GM21825 (cell line): ENCODE results near the gene IP6K2.
"Not testable (repeated sequence)": the region's sequence is repeated elsewhere in the genome, so short reads cannot be mapped to it uniquely, and the experiment has no call there.

Source experiments
- ATAC-seq: cut with Tn5 transposase; IDR thresholded peaks from one replicate; pipeline ENCODE4 v1.9.1; 2021; ENCODE audit warnings: mild to moderate bottlenecking, moderate library complexity; ENCODE audit not compliant: unreplicated experiment

Gene IP6K2, protein sequence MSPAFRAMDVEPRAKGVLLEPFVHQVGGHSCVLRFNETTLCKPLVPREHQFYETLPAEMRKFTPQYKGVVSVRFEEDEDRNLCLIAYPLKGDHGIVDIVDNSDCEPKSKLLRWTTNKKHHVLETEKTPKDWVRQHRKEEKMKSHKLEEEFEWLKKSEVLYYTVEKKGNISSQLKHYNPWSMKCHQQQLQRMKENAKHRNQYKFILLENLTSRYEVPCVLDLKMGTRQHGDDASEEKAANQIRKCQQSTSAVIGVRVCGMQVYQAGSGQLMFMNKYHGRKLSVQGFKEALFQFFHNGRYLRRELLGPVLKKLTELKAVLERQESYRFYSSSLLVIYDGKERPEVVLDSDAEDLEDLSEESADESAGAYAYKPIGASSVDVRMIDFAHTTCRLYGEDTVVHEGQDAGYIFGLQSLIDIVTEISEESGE

DNA sequence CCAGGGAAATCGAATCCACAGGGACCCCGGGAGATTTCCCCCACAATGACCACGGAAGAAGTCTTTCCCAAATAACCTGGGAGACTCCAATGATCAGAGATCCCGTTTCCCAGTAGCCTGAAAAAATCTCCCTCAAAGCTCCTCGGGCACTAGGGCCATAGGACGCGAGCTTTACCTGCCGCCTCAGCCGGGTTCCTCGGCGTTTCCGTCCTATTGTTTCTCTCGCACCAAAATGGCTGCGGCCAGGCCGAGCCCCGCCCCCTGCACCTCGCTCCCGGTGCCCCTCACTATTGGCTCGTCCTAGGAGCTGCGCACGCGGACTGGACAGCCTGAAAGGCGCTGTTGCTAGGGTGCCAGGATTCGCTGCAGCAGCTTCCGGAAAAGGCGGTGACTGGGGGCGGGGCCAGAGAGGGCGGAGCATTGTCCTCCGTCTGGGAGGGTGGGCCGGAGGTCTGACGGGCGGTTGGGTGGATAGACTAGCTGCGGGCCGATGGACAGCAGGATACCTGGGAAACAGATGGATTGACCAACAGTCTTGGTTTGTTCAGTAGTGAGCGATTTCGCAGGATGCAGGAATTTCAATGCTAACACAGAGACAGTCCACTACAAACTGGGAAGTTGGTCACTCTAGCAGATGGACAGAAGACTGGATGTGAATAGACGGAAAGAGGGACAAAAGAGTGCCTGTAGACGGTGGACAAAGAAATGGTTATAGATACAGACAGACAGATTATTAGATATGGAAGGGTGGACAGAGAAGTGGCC lies at the start of gene IP6K2:
Gene IP6K2 (minus strand): TSS at position 240 of the 765 bp plus-strand sequence. CDS start 21,930 bp downstream, outside the sequence.
- peak; percentile 96 for ATAC-seq

GRCh38 chr3:48765376-48765775 lies 48.4 kb upstream of the IP6K2 start:
- no peak for ATAC-seq

- no peak for ATAC-seq
These were observed 45.8 kb upstream of the IP6K2 start for GRCh38 chr3:48762816-48763215.

DNA sequence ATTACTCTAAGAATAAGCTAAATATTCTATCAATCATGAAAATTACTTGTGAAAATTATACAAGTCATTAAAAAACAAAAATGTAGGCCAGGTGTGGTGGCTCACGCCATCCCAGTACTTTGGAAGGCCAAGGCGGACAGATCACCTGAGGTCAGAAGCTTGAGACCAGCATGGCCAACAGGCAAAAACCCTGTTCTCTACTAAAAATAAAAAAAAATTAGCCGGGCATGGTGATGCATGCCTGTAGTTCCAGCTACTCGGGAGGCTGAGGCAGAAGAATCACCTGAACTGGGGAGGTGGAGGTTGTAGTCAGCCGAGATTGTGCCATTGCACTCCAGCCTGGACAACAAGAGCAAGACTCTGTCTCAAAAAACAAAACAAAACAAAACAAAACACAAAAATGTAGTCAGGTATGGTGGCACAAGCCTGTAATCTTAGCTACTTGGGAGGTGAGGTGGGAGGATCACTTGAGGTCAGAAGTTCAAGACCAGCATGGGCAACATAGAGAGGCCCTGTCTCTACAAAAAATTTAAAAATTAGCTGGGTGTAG lies 43.0 kb upstream of the IP6K2 start:
- ATAC-seq = not testable (repeated sequence)

- not testable (repeated sequence) for ATAC-seq
These were observed 42.5 kb upstream of the IP6K2 start for GRCh38 chr3:48759531-48759930.

- ATAC-seq = no peak
These were observed 42.0 kb upstream of the IP6K2 start for GRCh38 chr3:48759071-48759470.

DNA sequence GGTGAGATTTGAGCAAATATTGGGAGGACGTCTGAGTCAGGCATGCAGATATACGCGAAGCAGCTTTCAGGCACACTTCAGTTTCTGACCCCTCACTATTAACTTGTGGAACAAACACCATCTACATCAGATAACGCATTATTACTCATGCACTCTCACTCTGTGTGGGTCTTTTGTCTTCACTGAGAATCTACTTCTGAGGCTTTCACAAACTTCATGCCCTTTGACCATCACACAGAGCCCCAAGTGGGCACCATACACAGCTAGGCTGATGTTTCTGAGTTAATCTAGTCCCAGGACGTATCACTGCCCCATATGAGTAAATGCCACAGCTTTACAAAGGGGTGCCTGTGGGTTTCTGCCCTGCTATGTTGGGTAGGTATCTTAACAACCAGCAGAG lies 39.6 kb upstream of the IP6K2 start:
- no peak for ATAC-seq

DNA sequence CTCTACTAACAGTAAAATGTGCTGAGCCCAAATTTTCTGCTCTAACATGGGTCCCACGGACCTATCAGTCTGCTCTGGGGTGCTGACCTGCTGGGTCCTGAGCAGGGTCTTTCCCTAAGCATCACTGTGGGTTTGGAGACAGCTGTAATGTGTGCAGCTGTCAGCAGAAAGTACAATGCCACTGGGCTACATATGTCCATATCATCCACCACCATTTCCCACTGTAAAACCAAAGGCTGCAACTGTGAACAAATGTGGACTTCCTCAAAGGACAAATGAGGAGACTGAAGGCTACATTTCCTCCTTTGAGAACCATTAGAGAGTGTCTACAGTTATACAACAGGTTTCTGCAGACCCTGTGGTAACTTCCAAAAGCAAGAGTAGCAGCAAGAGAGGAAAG lies 33.8 kb upstream of the IP6K2 start:
- ATAC-seq = no peak

DNA sequence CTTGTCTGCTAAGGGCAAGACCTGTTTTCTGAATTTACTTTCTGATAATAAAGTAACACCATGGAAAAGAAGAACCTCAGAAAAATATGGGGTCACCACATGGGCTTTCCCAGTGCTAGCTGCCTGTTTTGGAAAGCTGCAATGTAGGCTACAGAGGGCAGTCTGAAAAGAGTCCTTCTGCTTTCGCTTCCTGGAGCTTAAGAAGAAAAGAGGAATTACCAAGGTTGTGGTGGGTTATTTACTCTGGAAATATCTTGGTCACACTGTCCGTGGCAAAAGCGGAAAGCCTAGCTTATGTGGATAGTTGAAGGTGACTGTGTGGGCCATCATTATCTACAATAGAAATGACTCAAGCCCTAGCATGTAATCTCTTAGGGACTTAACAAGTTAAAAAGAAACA lies 31.7 kb upstream of the IP6K2 start:
- no peak for ATAC-seq

- ATAC-seq = no peak
These were observed 30.7 kb upstream of the IP6K2 start for GRCh38 chr3:48747706-48748105.

DNA sequence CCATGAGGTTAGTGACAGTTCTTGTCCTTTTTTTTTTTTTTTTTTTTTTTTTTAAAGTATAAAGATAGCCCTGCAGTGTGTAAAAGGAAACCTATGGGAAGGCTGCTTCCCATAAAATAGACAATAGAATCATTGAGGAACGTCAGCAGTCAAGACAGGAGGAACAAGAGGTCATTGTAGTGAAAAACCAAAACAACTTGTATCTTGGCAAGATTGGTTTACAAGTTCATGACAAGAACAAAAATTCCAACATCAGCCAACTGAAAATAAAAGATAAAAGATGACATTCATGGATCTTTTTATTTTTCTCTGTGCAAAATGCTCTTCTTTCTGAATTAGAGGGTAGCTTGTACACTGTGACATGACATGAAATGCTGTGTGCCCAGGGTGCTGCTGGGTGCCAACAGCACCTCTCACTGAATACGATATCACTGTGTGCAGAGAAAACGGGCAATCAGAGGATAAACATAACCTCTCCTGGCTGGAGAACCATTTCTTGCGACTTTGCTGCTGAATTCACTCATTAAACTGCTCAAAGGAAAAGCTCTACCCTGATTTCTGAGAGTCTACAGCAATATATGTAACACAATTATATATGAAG lies 30.1 kb upstream of the IP6K2 start:
- ATAC-seq = no peak

- no peak for ATAC-seq
These were observed 26.8 kb upstream of the IP6K2 start for GRCh38 chr3:48743773-48744172.

- ATAC-seq = not testable (repeated sequence)
These were observed 24.2 kb upstream of the IP6K2 start for GRCh38 chr3:48741226-48741625.

DNA sequence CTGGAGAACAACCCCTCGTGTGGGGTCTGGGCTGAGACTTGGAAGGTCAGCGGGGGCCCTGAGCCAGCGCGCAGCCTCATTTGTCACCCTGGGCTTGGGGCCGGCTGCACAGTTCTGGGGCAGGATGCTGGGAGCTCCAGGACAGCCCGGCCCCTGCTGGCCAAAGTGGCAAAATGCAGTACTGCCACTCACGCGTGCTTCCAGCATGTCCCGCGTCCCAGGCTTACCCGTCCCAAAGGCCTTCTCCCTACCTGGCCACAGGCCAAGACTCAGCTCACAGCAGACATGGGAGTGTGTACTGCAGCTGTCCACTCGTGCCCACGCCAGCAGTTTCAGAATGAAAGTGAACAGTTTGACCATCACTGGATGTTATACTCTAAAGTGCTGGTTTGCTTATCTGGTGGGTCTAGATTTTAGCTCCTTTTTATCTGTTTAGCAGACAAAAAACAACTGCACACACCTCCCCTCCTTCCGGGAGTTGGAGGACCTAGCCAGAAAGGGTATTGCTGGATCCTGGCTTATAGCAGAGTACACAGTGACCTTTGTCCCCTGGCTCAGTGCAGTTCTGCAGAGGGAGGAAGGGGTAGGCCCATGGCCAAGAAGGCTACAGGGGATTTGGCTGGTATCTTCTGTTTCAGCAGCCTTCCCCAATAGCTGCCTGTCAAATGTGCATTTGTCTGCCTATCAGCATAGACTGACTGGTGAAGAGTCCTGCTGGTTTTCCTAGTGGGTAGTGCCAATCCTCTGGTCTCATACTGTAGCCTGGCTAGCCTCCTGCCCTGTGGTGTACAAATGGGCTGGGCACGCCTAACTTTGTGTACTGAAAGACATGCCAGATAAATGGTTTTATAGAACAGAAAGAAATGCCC lies 23.2 kb upstream of the IP6K2 start:
- peak; percentile 71 for ATAC-seq

DNA sequence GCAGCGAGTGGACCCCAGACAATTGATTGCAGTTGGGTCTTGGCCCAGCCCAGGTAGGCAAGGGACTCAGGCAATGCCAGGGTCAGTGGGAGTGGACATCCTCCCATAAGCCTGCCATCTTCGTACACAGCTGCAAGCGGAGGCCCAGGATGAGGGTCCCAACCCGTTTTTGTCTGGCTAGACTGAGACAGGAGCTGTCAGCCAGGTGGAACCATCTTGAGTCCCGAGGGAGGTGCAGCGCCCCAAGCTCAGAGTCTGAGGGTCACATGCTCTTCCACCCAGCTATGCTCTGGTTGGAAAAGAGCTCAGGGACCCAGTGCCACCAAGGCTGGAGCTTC lies 22.6 kb upstream of the IP6K2 start:
- ATAC-seq = peak; percentile 34

GRCh38 chr3:48738926-48739616 lies 22.1 kb upstream of the IP6K2 start:
- no peak for ATAC-seq

GRCh38 chr3:48738144-48738536 lies 21.1 kb upstream of the IP6K2 start:
- ATAC-seq = no peak

GRCh38 chr3:48735075-48735767 lies 18.2 kb upstream of the IP6K2 start:
- ATAC-seq = not testable (repeated sequence)

- not testable (repeated sequence) for ATAC-seq
These were observed 17.5 kb upstream of the IP6K2 start for GRCh38 chr3:48734541-48734940.
